Stimulated activated CD8-positive, alpha-beta memory T cell treated with anti-CD3 and anti-CD28 coated beads, Interleukin-12 subunit alpha, Interleukin-12 subunit beta, amount 100 ng/mL, for 1 hour (primary cell): ENCODE data around the gene ANKRD18A.

Source experiments
- DNase-seq: peaks from one replicate; pipeline ENCODE4 v3.0.0-alpha.2; 2020; ENCODE audit warnings: low read depth

ANKRD18A gene

DNA sequence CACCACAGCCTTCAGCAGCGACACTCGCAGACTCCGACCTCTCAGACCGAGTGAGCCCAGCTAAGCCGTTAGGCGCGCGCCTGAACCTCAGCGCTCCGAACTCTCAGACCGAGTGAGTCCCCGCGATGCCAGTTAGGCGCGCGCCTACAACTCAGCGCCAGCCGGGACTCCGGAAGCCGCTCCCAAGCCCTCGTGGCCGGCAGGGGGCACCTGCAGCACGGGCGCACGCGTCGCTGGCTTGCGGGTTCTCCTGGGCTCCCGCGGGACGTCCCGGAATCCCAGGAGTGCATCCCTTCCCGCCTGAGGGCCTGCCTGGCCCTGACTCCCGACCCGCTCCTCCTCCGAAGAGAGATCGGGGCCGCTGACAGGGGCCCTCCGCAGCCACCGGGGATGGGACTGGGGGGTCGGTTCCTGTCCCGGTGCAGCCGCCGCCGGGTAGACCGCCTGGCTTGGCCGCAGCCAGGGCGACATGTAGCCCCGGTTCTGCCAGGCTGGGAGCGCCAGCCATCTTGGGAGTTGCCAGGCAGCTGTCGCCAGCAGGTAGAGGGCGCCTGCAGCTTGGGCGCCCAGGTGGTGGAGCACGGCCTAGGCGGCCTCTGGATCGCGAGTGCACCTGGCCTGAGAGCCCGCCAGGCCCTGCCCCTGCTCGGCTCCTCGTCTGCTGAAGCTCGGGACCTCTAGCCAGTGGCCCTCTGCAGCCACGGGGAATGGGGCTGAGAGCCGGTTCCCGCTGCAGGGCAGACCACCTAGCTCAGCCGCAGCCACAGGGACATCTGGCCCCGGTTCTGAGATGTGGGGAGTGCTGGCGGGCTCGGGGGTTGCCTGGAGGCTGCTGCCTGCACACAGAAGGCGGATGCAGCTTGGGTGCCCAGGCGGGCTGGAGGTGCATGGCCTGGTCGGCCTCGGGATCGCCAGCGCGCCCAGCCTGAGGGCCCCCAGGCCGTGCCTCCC lies at the start of gene ANKRD18A:
Gene ANKRD18A, minus strand, starts transcription at position 114 of the 951 bp plus-strand sequence. CDS start 311 bp downstream, outside the sequence.
- DNase-seq: peak; percentile 25

GRCh38 chr9:38668791-38669466 lies 48.5 kb upstream of the ANKRD18A start:
- no peak for DNase-seq

DNA sequence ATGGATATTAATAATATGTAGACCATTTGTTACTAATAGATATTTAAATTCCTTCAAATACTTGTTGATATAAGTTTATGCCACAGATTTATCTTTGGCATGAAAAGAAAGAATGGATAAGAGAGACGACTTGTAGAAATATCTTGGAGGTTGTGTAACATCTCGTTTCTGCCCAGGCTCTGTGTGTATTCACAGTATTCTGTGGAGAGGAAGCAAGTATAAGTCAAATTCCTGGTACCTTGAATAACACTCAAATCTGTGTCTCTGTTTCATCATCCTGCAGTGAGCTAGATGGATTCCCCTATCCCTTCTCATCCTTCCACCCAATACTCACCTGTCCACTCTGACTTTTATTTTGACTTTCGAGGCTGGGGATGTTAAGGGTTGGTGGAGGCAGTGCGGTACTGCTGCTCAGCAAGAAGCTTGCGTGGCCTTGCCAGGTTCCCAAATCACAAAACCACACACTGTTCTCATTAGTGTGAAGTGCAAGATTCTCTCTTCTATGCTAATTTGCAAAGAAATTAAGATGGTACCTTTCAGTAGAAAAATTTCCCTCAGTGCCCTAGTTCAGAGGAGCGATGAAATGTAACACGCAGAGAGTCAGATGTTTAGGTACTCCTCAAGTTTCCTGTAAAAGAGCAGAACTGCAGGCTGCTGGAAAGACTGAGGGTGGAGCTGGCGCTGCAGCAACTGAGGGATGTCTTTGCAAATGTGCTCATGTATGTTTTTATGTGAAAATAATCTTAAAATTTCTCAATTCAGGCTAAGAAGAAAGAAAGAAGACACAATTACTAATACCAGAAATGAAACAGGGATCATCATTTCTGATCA lies 42.6 kb upstream of the ANKRD18A start:
- no peak for DNase-seq

DNA sequence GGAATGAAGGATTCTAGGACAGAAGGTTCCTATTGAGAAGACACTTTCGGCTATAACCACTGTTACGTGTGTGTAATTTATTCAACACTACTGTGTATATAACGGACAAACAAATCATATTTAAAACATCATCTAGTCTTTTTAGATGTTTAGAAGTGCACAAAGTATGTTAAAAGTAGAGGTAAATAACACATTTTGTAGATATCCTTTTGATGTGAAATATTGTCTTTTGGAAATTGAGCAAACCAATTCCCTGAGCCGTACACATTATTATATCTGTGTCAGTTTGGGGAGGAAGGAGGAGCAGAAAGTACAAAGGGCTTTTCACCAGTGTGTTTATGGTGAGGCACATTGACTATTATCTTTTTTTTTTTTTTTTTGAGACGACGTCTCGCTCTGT lies 39.1 kb upstream of the ANKRD18A start:
- DNase-seq: no peak

- DNase-seq: no peak
These were observed 36.5 kb upstream of the ANKRD18A start for GRCh38 chr9:38656896-38657295.

DNA sequence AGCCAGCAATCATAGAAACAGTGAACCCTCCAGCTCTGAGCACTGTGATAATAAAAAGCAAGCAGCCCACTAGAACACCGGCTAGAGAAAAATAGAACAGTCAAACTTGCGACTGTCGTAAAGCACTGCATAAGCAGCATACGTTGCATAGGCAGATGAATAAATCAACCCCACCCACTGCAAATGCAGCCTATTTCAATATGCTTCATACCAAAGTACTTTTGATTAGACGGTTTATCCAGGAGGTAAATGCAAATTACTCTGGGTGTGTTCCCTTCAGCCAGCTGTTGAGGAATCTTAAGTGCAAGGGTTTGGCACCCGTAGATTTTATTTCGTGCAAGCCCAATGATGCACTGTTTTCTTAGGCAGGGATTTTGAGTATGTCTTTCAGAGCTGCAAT lies 32.1 kb upstream of the ANKRD18A start:
- DNase-seq: no peak

DNA sequence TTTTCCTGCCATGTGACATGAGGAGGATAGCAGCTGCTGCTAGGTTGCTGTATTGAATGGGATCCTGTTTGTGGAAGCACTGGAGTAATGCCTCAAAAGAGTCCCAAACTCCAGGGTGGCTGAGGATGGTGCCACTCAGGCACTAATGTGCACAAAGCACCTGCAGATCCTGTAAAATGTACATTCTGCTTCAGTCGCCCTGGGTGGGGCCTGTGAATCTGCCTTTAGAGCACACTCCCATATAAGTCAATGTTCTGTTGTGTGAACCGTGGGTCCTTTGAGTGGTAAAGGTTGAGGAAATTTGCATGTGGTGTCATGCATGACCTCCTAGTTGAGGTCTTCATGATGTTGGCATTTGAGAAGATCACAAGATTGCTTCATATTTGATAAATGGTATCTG lies 31.6 kb upstream of the ANKRD18A start:
- no peak for DNase-seq

DNA sequence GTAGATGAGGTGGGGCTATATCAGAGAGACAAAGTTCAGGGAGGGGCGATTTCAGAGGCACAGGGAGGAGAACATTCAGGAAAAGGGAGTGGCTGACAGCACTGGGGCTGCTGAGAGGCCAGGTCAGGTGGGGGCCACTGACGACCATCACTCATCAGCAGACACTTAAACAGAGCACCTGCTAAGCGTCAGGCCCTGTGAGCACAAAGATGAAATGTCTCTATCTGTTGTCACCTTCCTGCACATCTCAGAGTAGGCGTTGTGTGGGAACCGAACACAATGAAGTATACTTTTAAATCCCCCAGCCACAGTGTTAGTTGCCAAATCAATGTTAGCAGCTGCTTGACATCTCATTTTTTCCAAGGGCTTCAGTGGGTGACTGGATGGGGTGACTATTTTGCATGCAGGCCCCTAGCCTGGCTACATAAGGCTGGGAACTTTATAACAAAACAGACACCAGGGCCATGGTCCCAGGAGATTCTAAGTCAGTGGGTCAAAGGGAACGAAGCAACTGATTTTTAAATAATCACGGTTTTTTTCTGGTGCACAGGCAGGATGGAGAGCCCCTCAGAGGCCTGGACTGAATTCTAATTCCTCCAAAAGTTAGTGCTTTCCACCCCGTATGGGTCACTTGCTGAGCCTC lies 31.1 kb upstream of the ANKRD18A start:
- no peak for DNase-seq

DNA sequence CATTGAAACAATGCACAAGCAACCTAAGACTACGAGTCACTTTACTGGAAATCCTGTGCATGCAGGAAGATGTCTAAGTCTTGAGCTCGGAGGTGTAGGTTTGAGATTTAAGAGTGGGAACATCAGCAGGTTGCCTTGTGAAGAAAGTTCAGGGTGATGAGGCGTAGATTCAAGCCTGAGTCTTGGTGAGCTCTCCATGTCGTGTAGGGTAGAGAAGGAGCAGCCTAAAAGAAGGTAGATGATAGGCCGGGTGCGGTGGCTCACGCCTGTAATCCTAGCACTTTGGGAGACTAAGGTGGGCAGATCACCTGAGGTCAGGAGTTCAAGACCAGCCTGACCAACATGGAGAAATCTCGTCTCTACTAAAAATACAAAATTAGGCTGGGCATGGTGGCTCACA lies 30.2 kb upstream of the ANKRD18A start:
- DNase-seq: no peak

DNA sequence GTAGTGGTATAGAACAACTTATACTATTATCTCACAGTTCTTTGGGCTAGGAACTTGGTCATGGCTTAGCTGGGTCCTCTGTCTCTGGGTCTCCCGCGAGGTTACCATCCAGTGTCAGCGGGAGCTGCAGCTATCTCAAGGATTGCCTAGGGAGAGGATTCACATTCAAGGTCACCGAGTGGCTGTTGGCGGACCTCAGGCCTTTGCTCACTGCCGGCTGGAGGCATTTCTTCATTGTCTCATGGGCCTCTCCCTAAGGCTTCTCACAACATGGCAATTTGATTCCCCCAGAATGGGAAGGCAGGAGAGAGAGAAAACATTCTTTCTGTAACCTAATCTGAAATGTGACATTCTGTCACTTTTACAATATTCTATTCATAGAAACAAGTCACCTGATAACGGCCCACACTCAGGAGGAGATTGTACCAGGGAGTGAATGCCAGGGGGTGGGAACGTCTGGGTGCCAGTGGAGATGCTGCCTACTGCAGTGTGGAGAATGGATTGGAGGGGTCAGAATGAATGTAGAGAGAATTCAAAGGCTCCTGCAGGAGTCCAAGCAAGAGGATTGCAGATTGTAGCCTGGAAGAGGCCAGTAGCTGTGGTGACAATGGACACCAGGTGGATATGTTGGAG lies 29.5 kb upstream of the ANKRD18A start:
- no peak for DNase-seq

- DNase-seq: no peak
These were observed 24.2 kb upstream of the ANKRD18A start for GRCh38 chr9:38644601-38645000.

- DNase-seq: no peak
These were observed 23.4 kb upstream of the ANKRD18A start for GRCh38 chr9:38643815-38644173.

GRCh38 chr9:38642951-38643814 lies 22.8 kb upstream of the ANKRD18A start:
- no peak for DNase-seq

DNA sequence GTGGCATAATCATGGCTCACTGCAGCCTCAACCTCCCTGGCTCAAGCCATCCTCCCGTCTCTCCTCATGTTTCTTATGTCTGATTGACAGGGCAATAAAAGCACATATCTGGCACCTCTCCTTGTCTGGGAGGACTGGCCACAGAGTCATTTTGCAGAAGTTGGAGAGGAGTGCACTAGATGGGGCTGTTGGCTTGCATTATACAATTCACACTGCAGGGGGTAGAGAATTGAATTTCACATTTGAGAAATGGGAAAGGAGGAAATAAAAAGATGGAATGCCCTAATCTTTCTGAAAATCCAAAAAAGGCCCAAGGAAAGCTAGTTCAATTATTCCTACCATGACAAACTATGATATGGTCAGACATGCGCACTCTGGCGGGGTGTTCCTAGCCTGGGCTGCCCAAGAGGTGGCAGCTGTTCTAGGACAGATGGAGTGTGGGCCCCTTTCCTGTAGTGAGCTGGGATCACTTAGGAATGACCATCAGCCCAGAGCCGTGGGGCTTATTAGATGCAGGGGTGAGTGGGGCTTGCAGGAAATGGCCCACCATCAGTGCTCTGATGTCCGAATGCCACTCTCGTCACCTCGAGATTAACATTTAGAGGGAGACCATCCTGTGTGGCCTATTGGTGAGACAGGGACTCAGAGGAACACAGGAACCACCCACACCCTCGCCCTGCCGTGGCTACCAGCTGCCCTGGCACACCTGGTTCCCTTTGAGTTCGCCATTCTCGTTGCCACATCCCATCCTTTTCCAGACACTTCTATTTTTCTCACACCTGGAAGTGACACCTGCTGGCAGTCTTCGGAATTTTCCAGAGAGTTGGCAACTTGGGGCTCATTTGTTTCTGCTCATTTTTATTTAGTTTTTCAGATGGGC lies 21.8 kb upstream of the ANKRD18A start:
- no peak for DNase-seq

DNA sequence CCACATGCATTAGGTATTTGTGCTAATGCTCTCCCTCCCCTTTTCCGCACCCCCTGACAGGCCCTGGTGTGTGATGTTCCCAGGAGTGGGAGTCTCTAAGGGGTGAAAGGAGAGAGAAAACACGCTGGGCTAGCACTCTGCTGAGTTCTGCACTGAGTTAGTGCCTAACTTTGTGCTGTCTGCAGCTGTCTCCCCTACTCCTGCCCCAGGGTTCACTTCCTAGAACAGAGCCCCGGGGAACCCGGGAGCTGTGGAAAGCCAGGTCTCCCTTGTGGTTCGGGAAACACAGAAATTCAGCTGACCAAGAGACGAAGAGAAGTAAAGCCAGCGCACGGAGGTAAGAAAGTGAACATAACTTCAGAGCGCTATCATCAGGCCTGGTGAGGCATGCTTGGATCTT lies 20.7 kb upstream of the ANKRD18A start:
- DNase-seq: no peak

DNA sequence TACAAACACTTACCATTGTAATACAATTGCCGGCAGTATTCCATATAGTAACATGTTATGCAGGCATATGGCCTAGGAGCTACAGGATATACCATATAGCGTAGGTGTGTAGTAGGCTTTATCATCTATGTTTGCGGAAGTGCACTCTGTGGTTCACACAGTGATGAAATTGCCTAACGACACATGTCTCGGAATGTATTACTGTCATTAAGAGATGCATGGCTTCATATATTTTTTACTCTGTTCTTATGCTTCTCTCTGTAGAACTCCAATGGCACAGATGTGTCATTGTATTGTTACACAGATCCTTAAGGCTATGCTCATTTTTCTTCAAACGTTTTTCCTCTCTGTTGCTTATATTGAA lies 19.2 kb upstream of the ANKRD18A start:
- DNase-seq: no peak

DNA sequence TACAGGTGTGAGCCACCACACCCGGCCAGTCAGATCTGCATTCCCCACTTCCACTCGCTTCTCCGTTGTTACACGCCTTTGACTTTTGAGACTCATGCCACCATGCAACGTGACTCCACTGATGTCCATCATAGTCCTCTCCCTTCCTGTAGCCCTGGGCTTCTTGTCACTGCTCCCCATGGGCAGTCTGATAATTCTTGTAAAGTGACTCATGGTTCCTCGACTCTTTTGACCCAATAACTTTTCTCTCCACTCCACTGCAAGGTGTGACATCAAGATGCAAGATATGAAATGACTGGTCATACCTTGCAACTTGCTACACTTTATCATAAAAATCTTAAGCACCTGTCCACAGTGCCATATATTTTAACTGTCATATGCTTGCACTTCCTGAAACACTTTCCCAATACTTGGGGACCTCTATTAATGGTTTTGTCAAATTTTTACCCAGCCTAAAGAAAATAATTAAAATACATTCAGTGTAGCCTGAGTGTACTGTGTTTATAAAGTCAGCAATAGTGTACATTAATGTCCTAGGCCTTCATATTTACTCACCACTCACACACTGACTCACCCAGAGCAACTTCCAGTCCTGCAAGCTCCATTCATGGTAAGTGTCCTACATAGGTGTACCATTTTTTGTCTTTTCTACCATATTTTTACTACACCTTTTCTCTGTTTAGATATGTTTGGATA lies 18.6 kb upstream of the ANKRD18A start:
- DNase-seq: no peak

- DNase-seq: no peak
These were observed 13.9 kb upstream of the ANKRD18A start for GRCh38 chr9:38634315-38634714.

DNA sequence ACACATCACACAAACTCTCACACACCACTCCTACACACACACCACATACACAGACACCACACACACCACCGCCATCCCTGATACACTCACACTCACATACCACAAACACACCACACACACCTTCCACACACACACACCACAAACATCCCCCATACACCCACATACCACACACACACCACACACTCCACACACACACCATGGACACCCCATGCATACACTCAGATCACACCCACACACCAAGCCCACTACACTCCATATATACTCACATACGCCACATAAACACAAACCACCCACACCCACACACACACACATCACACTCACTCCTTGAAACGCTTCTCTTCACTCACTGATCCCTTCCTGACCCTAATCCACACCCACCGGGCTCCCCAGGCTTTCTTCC lies 9.1 kb upstream of the ANKRD18A start:
- no peak for DNase-seq
